GM19397 (cell line): Measurements from ENCODE around the gene LDB1.

Experiments used
- ATAC-seq: cut with Tn5 transposase; IDR thresholded peaks from one replicate; pipeline ENCODE4 v1.9.1; 2021; ENCODE audit warnings: mild to moderate bottlenecking, moderate library complexity; ENCODE audit not compliant: unreplicated experiment

The LDB1 gene

DNA sequence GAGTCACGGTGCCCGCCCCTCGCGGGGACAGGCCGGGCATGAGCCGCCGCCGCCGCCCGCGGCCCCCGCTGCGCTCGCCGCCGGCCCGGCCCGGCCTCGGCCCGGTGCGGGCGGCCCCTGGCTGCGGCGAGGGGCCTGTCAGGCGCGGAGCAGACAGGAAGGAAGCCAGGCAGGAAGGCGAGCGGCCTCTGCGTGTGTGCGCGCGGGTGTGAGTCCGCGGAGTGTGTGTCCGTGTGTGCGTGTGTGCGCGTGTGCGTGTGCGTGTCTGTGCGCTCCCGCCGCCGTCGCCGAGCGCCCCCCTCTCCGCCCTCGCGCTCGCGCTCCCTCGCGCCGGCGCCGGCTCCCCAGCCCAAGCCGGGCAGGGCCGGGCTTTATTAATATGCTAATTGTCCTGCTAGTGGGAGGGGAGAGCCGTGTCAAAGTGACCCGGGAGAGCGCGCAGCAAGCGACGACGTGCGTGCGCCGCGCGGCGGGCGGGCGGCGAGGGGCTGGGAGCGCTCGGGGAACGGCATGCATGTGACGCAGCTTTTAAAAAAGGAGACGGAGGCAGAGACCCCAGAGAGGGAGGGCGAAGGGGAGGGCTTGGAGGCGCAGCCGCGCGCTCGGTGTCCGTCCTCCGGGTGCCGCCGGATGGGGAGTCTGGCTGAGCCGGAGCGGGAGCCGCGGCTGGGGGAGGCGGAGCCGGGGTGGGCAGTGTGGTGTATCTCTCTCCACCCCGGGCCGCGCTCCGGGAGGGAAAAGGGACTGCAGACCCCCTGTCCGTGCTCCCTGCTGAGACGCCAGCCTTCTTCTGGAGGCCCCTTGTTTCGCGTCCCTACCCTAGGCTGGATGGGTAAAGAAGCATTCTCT lies at the start of gene LDB1:
LDB1 (minus strand) TSS at position 227 of the 849 bp plus-strand sequence. CDS start 258 bp downstream, outside the sequence.
- peak; percentile 64 for ATAC-seq

GRCh38 chr10:102167861-102168260 lies 47.7 kb upstream of the LDB1 start:
- no peak for ATAC-seq

GRCh38 chr10:102163342-102163989 lies 43.3 kb upstream of the LDB1 start:
- ATAC-seq, result no peak

DNA sequence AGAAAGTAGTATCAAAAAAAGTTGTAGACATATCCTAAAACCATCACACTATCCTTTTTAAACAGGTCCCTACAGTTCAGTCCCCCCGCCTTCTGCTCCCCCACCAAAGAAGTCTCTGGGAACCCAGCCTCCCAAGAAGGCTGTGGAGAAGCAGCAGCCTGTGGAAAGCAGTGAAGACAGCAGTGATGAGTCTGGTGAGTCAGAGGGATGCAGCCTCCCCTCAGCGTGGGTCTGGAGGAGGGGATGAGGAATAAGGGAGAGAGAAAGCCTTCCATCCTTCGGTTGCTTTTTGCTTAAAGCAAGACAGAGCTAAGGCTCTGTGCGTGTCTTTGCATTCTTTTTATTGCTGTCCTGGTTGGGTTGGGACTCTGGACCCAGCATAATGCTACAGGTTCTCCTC lies 39.7 kb upstream of the LDB1 start:
- no peak for ATAC-seq

- no peak for ATAC-seq
Observed at GRCh38 chr10:102159051-102159597, 39.0 kb upstream of the LDB1 start.

GRCh38 chr10:102157224-102157623 lies 37.1 kb upstream of the LDB1 start:
- no peak for ATAC-seq

- no peak for ATAC-seq
Observed at GRCh38 chr10:102154466-102155116, 34.4 kb upstream of the LDB1 start.

GRCh38 chr10:102153093-102153620 lies 33.0 kb upstream of the LDB1 start:
- no peak for ATAC-seq

DNA sequence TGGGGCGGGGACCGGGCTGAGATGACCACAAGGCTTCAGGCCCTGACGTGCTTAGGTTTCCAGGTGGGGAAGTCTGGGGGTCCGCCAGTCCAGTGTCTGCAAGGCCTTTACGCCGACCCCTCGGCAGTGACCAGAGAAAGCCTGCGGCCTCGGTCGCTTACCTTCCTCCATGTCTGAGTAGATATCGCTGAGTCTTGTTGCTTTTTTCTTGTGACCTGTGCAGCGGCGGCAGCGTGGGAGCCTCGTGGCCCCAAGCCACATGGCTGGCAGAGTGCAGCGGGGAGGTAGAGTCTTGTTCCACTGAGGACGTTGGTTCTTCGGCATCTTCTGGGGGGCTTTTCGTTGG lies 32.4 kb upstream of the LDB1 start:
- ATAC-seq, result peak; percentile 12

- ATAC-seq, result peak; percentile 95
Observed at GRCh38 chr10:102151774-102152544, 31.8 kb upstream of the LDB1 start, which contains the start of gene NOLC1. NOLC1 (plus strand) TSS chr10:102152389; CDS start chr10:102152411, 22 bp downstream.

- ATAC-seq, result no peak
Observed at GRCh38 chr10:102150970-102151773, 31.0 kb upstream of the LDB1 start.

DNA sequence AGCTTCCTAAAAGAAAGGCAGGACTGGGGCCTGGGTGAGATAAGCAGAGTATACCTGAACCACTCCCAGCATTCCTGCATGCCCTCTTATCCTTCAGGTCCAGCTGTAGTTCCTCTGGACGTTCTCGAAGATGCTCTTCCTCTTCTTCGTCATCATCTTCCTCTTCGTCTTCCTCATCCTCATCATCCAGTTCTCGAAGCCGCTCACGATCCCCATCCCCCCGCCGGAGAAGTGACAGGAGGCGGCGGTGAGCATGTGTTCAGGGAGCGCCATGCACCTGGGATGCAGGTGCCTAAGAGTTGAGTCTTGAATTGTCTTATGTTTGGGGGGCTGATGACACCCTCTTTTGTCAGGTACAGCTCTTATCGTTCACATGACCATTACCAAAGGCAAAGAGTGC lies 28.1 kb upstream of the LDB1 start:
- ATAC-seq, result no peak

DNA sequence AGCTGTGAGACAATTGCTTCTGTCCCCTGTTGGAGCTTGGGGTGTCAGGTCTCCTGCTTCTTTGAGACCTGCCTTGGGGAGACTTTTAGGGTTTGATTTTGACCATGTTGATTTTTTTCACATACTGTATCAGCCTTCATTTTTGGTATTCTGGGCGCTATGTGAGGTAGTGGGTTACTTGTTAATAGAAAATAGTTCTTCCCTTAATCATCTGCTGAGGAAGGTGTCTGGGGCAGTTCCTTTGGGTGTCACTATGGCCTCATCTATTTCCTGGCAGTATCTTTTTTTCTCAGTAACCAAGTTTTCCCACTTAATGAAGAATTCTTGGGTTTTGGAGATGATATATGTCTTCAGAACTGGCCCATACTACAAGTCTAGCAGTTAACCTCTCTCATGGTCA lies 27.4 kb upstream of the LDB1 start:
- no peak for ATAC-seq

GRCh38 chr10:102146971-102147428 lies 26.8 kb upstream of the LDB1 start:
- ATAC-seq, result no peak

- ATAC-seq, result no peak
Observed at GRCh38 chr10:102141583-102142107, 21.5 kb upstream of the LDB1 start.

DNA sequence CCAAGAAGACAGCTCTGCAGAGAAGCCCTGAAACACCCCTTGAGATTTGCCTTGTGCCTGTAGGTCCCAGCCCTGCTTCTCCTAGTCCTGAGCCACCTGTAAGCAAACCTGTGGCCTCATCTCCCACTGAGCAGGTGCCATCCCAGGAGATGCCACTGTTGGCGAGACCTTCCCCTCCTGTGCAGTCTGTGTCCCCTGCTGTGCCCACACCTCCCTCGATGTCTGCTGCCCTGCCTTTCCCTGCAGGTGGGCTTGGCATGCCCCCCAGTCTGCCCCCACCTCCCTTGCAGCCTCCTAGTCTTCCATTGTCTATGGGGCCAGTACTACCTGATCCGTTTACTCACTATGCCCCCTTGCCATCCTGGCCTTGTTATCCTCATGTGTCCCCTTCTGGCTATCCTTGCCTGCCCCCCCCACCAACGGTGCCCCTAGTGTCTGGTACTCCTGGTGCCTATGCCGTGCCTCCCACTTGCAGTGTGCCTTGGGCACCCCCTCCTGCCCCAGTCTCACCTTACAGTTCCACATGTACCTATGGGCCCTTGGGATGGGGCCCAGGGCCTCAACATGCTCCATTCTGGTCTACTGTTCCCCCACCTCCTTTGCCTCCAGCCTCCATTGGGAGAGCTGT lies 20.9 kb upstream of the LDB1 start:
- ATAC-seq, result no peak

GRCh38 chr10:102140218-102140617 lies 20.1 kb upstream of the LDB1 start:
- ATAC-seq, result no peak

DNA sequence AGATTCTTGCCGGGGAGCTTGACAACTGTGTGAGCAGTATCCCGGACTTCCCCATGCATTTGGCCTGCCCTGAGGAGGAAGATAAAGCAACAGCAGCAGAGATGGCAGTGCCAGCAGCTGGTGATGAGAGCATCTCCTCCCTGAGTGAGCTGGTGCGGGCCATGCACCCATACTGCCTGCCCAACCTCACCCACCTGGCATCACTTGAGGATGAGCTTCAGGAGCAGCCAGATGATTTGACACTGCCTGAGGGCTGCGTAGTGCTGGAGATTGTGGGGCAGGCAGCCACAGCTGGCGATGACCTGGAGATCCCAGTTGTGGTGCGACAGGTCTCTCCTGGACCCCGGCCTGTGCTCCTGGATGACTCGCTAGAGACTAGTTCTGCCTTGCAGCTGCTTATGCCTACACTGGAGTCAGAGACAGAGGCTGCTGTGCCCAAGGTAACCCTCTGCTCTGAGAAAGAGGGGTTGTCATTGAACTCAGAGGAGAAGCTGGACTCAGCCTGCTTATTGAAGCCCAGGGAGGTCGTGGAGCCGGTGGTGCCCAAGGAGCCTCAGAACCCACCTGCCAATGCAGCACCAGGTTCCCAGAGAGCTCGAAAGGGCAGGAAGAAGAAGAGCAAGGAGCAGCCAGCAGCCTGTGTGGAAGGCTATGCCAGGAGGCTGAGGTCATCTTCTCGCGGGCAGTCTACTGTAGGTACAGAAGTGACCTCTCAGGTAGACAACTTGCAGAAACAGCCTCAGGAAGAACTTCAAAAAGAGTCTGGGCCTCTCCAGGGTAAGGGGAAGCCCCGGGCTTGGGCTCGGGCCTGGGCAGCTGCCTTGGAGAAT lies 19.3 kb upstream of the LDB1 start:
- no peak for ATAC-seq
